ENCODE measurements around the gene RNF213. TPM values are rescaled to one million over a fixed set of nuclear protein-coding genes. Genes with fewer than 3 reads are reported as not detected.
"Not testable (repeated sequence)": the region's sequence is repeated elsewhere in the genome, so short reads cannot be mapped to it uniquely, and the experiment has no call there.

Gene RNF213
- polyA plus RNA-seq, 3 donors from 2014 or later: 12.7 to 117 (median 25.9) TPM

GRCh38 chr17:80232438-80232837, 28.2 kb upstream of the RNF213 start:
- H3K9me3 Mint-ChIP-seq: peaks cover 0 to 20% (median 16%) of the 10 kb centered on the region in 6 donors
- H3K27ac Mint-ChIP-seq: no peak overlapping the region
- no peaks in the 10 kb centered on the region for H3K4me1 Mint-ChIP-seq
- peaks cover 28 to 36% (median 30%) of the 10 kb centered on the region in 3 donors for H3K36me3 Mint-ChIP-seq
- peaks cover 0 to 5% (median 3%) of the 10 kb centered on the region in 3 donors for H3K27me3 Mint-ChIP-seq (ENCODE audit: low read depth in 3 of 3)
- no peak for DNase-seq
- no peak overlapping the region for H3K4me3 Mint-ChIP-seq

GRCh38 chr17:80233202-80233601, 27.4 kb upstream of the RNF213 start:
- Mint-ChIP-seq H3K4me3 (no peak overlapping the region), H3K36me3 (peaks cover 33 to 40% (median 36%) of the 10 kb centered on the region in 3 donors)

GRCh38 chr17:80236911-80237310, 23.7 kb upstream of the RNF213 start:
- H3K27ac Mint-ChIP-seq: no peak overlapping the region
- peaks cover 0 to 3% (median 0%) of the 10 kb centered on the region in 3 donors for H3K27me3 Mint-ChIP-seq (ENCODE audit: low read depth in 3 of 3)
- H3K9me3 Mint-ChIP-seq: peaks cover 0 to 20% (median 16%) of the 10 kb centered on the region in 6 donors
- H3K4me3 Mint-ChIP-seq: no peak overlapping the region
- H3K4me1 Mint-ChIP-seq: no peaks in the 10 kb centered on the region
- H3K36me3 Mint-ChIP-seq: peaks cover 33 to 38% (median 36%) of the 10 kb centered on the region in 3 donors
- no peak for DNase-seq

More at GRCh38 chr17:80233202-80233601, 27.4 kb upstream of the RNF213 start:
- Mint-ChIP-seq H3K4me1 (no peaks in the 10 kb centered on the region), H3K27ac (no peak overlapping the region), H3K9me3 (peaks cover 0 to 20% (median 16%) of the 10 kb centered on the region in 6 donors), H3K27me3 (ENCODE audit: low read depth in 3 of 3) (peaks cover 0 to 5% (median 3%) of the 10 kb centered on the region in 3 donors)
- no peak for DNase-seq

- no peaks in the 10 kb centered on the region for H3K4me1 Mint-ChIP-seq
- no peak for DNase-seq
- H3K4me3 Mint-ChIP-seq: no peak overlapping the region
- H3K9me3 Mint-ChIP-seq: peaks cover 0 to 19% (median 13%) of the 10 kb centered on the region in 6 donors
- H3K27me3 Mint-ChIP-seq (ENCODE audit: low read depth in 3 of 3): peaks cover 0 to 3% (median 0%) of the 10 kb centered on the region in 3 donors
- peaks cover 32 to 37% (median 34%) of the 10 kb centered on the region in 3 donors for H3K36me3 Mint-ChIP-seq
- H3K27ac Mint-ChIP-seq: no peak overlapping the region
Measured at GRCh38 chr17:80237386-80237785, 23.3 kb upstream of the RNF213 start.

- H3K4me3 Mint-ChIP-seq: no peak overlapping the region
- no peaks in the 10 kb centered on the region for H3K9me3 Mint-ChIP-seq
- peak in 1 of 3 donors; percentile 29 for DNase-seq
- peak overlapping the region in 2 of 6 donors; percentile 49 to 67 for H3K27ac Mint-ChIP-seq
- peaks cover 0 to 2% (median 0%) of the 10 kb centered on the region in 3 donors for H3K27me3 Mint-ChIP-seq (ENCODE audit: low read depth in 3 of 3)
- H3K36me3 Mint-ChIP-seq: peaks cover 17 to 20% (median 19%) of the 10 kb centered on the region in 3 donors
- no peaks in the 10 kb centered on the region for H3K4me1 Mint-ChIP-seq
Measured at GRCh38 chr17:80242505-80242904, 18.1 kb upstream of the RNF213 start.

- Mint-ChIP-seq H3K4me3 (no peak overlapping the region), H3K4me1 (no peaks in the 10 kb centered on the region), H3K36me3 (peaks cover 8 to 11% (median 10%) of the 10 kb centered on the region in 3 donors), H3K27ac (no peak overlapping the region), H3K27me3 (ENCODE audit: low read depth in 3 of 3) (peaks cover 0 to 2% (median 0%) of the 10 kb centered on the region in 3 donors), H3K9me3 (no peaks in the 10 kb centered on the region)
- no peak for DNase-seq
Measured at GRCh38 chr17:80243526-80244433, 16.9 kb upstream of the RNF213 start.

- H3K27ac Mint-ChIP-seq; H3K9me3 Mint-ChIP-seq; DNase-seq; H3K4me1 Mint-ChIP-seq; H3K4me3 Mint-ChIP-seq; H3K27me3 Mint-ChIP-seq (ENCODE audit: low read depth in 3 of 3): not testable (repeated sequence)
- H3K36me3 Mint-ChIP-seq: peaks cover 8 to 11% (median 10%) of the 10 kb centered on the region in 3 donors
Measured at GRCh38 chr17:80244448-80244847, 16.2 kb upstream of the RNF213 start.

GRCh38 chr17:80244871-80245509, 15.7 kb upstream of the RNF213 start:
- H3K4me1 Mint-ChIP-seq: no peaks in the 10 kb centered on the region
- H3K9me3 Mint-ChIP-seq: no peaks in the 10 kb centered on the region
- H3K27me3 Mint-ChIP-seq (ENCODE audit: low read depth in 3 of 3): peaks cover 0 to 2% (median 0%) of the 10 kb centered on the region in 3 donors
- no peak overlapping the region for H3K4me3 Mint-ChIP-seq
- no peak overlapping the region for H3K27ac Mint-ChIP-seq
- no peak for DNase-seq
- peaks cover 8 to 11% (median 10%) of the 10 kb centered on the region in 3 donors for H3K36me3 Mint-ChIP-seq

- no peaks in the 10 kb centered on the region for H3K9me3 Mint-ChIP-seq
- no peak overlapping the region for H3K4me3 Mint-ChIP-seq
- peaks cover 0 to 2% (median 0%) of the 10 kb centered on the region in 3 donors for H3K27me3 Mint-ChIP-seq (ENCODE audit: low read depth in 3 of 3)
- no peak overlapping the region for H3K27ac Mint-ChIP-seq
- DNase-seq: no peak
- H3K36me3 Mint-ChIP-seq: peaks cover 8 to 11% (median 10%) of the 10 kb centered on the region in 3 donors
- no peaks in the 10 kb centered on the region for H3K4me1 Mint-ChIP-seq
Measured at GRCh38 chr17:80245566-80246265, 14.9 kb upstream of the RNF213 start.

GRCh38 chr17:80246266-80246681, 14.4 kb upstream of the RNF213 start:
- Mint-ChIP-seq H3K9me3 (no peaks in the 10 kb centered on the region), H3K27ac (peak overlapping the region in 1 of 6 donors; percentile 59), H3K27me3 (ENCODE audit: low read depth in 3 of 3) (peaks cover 0 to 3% (median 0%) of the 10 kb centered on the region in 3 donors), H3K36me3 (peaks cover 4 to 10% (median 8%) of the 10 kb centered on the region in 3 donors), H3K4me3 (no peak overlapping the region), H3K4me1 (no peaks in the 10 kb centered on the region)
- no peak for DNase-seq

GRCh38 chr17:80246726-80247125, 13.9 kb upstream of the RNF213 start:
- DNase-seq: no peak
- H3K4me1 Mint-ChIP-seq: no peaks in the 10 kb centered on the region
- H3K36me3 Mint-ChIP-seq: peaks cover 0 to 6% (median 4%) of the 10 kb centered on the region in 3 donors
- H3K9me3 Mint-ChIP-seq: no peaks in the 10 kb centered on the region
- H3K27me3 Mint-ChIP-seq (ENCODE audit: low read depth in 3 of 3): peaks cover 0 to 3% (median 0%) of the 10 kb centered on the region in 3 donors
- H3K4me3 Mint-ChIP-seq: no peak overlapping the region
- peak overlapping the region in 1 of 6 donors; percentile 59 for H3K27ac Mint-ChIP-seq

- Mint-ChIP-seq H3K4me3 (no peak overlapping the region), H3K36me3 (peaks cover 0 to 4% (median under 1%) of the 10 kb centered on the region in 3 donors), H3K27ac (no peak overlapping the region), H3K4me1 (no peaks in the 10 kb centered on the region), H3K27me3 (ENCODE audit: low read depth in 3 of 3) (peaks cover 0 to 3% (median 0%) of the 10 kb centered on the region in 3 donors), H3K9me3 (no peaks in the 10 kb centered on the region)
- no peak for DNase-seq
Measured at GRCh38 chr17:80247561-80247960, 13.1 kb upstream of the RNF213 start.
